GM12878 (cell line): ENCODE measurements around the gene RNU6-1. TPM values are rescaled to one million over a fixed set of nuclear protein-coding genes. Genes with fewer than 3 reads are reported as not detected.

Source experiments
- ATF7 ChIP-seq: fragments of 450-650 bp; IDR thresholded peaks from 2 replicates; pipeline ENCODE4 v1.6.1; 2016; ENCODE audit warnings: low read depth, mild to moderate bottlenecking
- DPF2 ChIP-seq: fragments of 450-650 bp; IDR thresholded peaks from 2 replicates; pipeline ENCODE4 v1.6.1; 2017; ENCODE audit warnings: mild to moderate bottlenecking
- FOS ChIP-seq: IDR thresholded peaks from 3 replicates; pipeline ENCODE4 v1.6.1; 2011; ENCODE audit warnings: borderline replicate concordance; ENCODE audit not compliant: insufficient read length; ENCODE audit errors: extremely low read depth
- HDAC2 ChIP-seq: fragments of 200-600 bp; sonication (generic); IDR thresholded peaks from 2 replicates; pipeline ENCODE4 v1.6.1; 2017
- KDM1A ChIP-seq: fragments of 200-600 bp; sonication (generic); IDR thresholded peaks from 2 replicates; pipeline ENCODE4 v1.6.1; 2016; ENCODE audit warnings: borderline replicate concordance
- MEF2B ChIP-seq: fragments of 450-650 bp; IDR thresholded peaks from 2 replicates; pipeline ENCODE4 v1.6.1; 2018; ENCODE audit warnings: mild to moderate bottlenecking, moderate library complexity; ENCODE audit not compliant: partially characterized antibody, poor library complexity, severe bottlenecking
- SMC3 ChIP-seq: IDR thresholded peaks from 2 replicates; pipeline ENCODE4 v1.6.1; 2011; ENCODE audit warnings: low read length, improper control_type of control experiment, borderline replicate concordance
- SUPT20H ChIP-seq: IDR thresholded peaks from 2 replicates; pipeline ENCODE4 v1.6.1; 2011; ENCODE audit warnings: low read depth, mild to moderate bottlenecking, low read length, moderate library complexity, borderline replicate concordance; ENCODE audit not compliant: control insufficient read depth
- TCF7 ChIP-seq: IDR thresholded peaks from 2 replicates; pipeline ENCODE4 v1.6.1; 2014; ENCODE audit warnings: antibody characterized with exemption, borderline replicate concordance
- polyA plus RNA-seq, 11 experiments: library from polyadenylated mRNA; depleted of rRNA in 4 of 11; unstranded in 6 of 11; stranded (reverse) in 5 of 11; fragments of >200 nt; fragmentation: Nextera tagmentation in 4 of 11; fragmentation: Illumina TruSeq in 1 of 11; extraction: Ambion mirVana in 4 of 11; extraction: Trizol in 1 of 11; gene quantifications; 1 replicate in 1 of 11; 2 replicates in 10 of 11; pipeline versions ENCODE4 v1.2.1 to v1.2.3, GENCODE V29; 2011 to 2016; ENCODE audit warnings: inconsistent platforms in 2 of 11, missing spikeins in 2 of 11, low read depth in 1 of 11
- total RNA-seq, 4 experiments: library from RNA; depleted of rRNA in 3 of 4; stranded (reverse); fragments of >200 nt in 3 of 4; fragmentation: Illumina TruSeq in 1 of 4; extraction: Trizol in 1 of 4; gene quantifications; 2 replicates each; pipeline versions ENCODE4 v1.2.1 to v1.2.3, GENCODE V29; 2013 to 2021
- TF ChIP-seq, protein P1 (sequence below), 3 experiments: IDR thresholded peaks in 2 of 3; conservative IDR thresholded peaks in 1 of 3; 2 replicates each; pipeline ENCODE4 v1.5.1; 2011; ENCODE audit warnings: low read depth in 3 of 3, low read length in 3 of 3, mild to moderate bottlenecking in 3 of 3, control low read depth in 2 of 3, moderate library complexity in 2 of 3, inconsistent platforms in 1 of 3, mixed read lengths in 1 of 3; ENCODE audit not compliant: control insufficient read depth in 2 of 3, insufficient read depth in 1 of 3; ENCODE audit errors: extremely low read depth in 1 of 3
- TF ChIP-seq, protein P2 (sequence below): fragments of 450-650 bp; IDR thresholded peaks from 2 replicates; pipeline ENCODE4 v1.6.1; 2017; ENCODE audit warnings: antibody characterized with exemption, mild to moderate bottlenecking, moderate library complexity
- TF ChIP-seq, protein P3 (sequence below): fragments of 450-650 bp; IDR thresholded peaks from 2 replicates; pipeline ENCODE4 v1.6.1; 2018; ENCODE audit warnings: mild to moderate bottlenecking, low read depth, moderate library complexity; ENCODE audit not compliant: partially characterized antibody
- TF ChIP-seq, protein P4 (sequence below): fragments of 450-650 bp; IDR thresholded peaks from 2 replicates; pipeline ENCODE4 v1.6.1; 2017; ENCODE audit warnings: mild to moderate bottlenecking, low read depth, inconsistent platforms; ENCODE audit not compliant: poor library complexity, severe bottlenecking
- TF ChIP-seq, protein P5 (sequence below): IDR thresholded peaks from 2 replicates; pipeline ENCODE4 v1.6.1; 2012; ENCODE audit warnings: low read depth, low read length, improper control_type of control experiment

The RNU6-1 gene
- total and polyA plus RNA-seq, 10 of the 15 experiments (the other 5 are each of a cell fraction or from before 2014, with no cell fraction given) = not detected

DNA sequence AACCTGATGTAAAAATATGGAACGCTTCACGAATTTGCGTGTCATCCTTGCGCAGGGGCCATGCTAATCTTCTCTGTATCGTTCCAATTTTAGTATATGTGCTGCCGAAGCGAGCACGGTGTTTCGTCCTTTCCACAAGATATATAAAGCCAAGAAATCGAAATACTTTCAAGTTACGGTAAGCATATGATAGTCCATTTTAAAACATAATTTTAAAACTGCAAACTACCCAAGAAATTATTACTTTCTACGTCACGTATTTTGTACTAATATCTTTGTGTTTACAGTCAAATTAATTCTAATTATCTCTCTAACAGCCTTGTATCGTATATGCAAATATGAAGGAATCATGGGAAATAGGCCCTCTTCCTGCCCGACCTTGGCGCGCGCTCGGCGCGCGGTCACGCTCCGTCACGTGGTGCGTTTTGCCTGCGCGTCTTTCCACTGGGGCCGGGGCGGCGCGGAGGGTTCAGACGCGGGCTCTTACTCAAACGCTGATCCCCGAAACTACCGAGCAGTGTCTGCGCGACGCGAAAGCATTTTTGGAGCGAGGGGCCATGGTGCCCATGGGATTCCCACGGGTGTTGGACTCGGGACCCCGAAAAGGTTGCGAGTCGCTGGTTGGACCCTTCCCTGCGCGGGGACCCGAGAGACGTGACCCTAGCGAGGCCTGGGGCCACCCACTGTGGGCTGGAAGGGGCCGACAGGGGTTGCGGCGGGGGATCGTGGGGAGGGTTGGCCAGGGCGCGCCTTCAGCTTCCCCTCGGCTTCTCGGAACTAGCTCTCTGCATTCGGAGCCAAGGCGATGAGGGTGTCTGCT is at the start of gene RNU6-1 (continued):
- TF ChIP-seq, protein P1, sequence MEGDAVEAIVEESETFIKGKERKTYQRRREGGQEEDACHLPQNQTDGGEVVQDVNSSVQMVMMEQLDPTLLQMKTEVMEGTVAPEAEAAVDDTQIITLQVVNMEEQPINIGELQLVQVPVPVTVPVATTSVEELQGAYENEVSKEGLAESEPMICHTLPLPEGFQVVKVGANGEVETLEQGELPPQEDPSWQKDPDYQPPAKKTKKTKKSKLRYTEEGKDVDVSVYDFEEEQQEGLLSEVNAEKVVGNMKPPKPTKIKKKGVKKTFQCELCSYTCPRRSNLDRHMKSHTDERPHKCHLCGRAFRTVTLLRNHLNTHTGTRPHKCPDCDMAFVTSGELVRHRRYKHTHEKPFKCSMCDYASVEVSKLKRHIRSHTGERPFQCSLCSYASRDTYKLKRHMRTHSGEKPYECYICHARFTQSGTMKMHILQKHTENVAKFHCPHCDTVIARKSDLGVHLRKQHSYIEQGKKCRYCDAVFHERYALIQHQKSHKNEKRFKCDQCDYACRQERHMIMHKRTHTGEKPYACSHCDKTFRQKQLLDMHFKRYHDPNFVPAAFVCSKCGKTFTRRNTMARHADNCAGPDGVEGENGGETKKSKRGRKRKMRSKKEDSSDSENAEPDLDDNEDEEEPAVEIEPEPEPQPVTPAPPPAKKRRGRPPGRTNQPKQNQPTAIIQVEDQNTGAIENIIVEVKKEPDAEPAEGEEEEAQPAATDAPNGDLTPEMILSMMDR (IDR thresholded peaks at IDR 0.05 in 2 of 3, conservative IDR thresholded peaks at IDR 0.05 in 1 of 3; ENCODE audit: control insufficient read depth in 2 of 3, extremely low read depth in 1 of 3, insufficient read depth in 1 of 3, low read depth in 3 of 3, low read length in 3 of 3) = no peak
- no peak for TF ChIP-seq HDAC2
- no peak for TF ChIP-seq FOS
- TF ChIP-seq, protein P2, sequence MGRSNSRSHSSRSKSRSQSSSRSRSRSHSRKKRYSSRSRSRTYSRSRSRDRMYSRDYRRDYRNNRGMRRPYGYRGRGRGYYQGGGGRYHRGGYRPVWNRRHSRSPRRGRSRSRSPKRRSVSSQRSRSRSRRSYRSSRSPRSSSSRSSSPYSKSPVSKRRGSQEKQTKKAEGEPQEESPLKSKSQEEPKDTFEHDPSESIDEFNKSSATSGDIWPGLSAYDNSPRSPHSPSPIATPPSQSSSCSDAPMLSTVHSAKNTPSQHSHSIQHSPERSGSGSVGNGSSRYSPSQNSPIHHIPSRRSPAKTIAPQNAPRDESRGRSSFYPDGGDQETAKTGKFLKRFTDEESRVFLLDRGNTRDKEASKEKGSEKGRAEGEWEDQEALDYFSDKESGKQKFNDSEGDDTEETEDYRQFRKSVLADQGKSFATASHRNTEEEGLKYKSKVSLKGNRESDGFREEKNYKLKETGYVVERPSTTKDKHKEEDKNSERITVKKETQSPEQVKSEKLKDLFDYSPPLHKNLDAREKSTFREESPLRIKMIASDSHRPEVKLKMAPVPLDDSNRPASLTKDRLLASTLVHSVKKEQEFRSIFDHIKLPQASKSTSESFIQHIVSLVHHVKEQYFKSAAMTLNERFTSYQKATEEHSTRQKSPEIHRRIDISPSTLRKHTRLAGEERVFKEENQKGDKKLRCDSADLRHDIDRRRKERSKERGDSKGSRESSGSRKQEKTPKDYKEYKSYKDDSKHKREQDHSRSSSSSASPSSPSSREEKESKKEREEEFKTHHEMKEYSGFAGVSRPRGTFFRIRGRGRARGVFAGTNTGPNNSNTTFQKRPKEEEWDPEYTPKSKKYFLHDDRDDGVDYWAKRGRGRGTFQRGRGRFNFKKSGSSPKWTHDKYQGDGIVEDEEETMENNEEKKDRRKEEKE = no peak
- TF ChIP-seq, protein P3, sequence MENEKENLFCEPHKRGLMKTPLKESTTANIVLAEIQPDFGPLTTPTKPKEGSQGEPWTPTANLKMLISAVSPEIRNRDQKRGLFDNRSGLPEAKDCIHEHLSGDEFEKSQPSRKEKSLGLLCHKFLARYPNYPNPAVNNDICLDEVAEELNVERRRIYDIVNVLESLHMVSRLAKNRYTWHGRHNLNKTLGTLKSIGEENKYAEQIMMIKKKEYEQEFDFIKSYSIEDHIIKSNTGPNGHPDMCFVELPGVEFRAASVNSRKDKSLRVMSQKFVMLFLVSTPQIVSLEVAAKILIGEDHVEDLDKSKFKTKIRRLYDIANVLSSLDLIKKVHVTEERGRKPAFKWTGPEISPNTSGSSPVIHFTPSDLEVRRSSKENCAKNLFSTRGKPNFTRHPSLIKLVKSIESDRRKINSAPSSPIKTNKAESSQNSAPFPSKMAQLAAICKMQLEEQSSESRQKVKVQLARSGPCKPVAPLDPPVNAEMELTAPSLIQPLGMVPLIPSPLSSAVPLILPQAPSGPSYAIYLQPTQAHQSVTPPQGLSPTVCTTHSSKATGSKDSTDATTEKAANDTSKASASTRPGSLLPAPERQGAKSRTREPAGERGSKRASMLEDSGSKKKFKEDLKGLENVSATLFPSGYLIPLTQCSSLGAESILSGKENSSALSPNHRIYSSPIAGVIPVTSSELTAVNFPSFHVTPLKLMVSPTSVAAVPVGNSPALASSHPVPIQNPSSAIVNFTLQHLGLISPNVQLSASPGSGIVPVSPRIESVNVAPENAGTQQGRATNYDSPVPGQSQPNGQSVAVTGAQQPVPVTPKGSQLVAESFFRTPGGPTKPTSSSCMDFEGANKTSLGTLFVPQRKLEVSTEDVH = peak; percentile 73
- no peak for TF ChIP-seq SMC3
- peak; percentile 64; the same call in 1 of the 2 replicates for TF ChIP-seq TCF7
- TF ChIP-seq, protein P4, sequence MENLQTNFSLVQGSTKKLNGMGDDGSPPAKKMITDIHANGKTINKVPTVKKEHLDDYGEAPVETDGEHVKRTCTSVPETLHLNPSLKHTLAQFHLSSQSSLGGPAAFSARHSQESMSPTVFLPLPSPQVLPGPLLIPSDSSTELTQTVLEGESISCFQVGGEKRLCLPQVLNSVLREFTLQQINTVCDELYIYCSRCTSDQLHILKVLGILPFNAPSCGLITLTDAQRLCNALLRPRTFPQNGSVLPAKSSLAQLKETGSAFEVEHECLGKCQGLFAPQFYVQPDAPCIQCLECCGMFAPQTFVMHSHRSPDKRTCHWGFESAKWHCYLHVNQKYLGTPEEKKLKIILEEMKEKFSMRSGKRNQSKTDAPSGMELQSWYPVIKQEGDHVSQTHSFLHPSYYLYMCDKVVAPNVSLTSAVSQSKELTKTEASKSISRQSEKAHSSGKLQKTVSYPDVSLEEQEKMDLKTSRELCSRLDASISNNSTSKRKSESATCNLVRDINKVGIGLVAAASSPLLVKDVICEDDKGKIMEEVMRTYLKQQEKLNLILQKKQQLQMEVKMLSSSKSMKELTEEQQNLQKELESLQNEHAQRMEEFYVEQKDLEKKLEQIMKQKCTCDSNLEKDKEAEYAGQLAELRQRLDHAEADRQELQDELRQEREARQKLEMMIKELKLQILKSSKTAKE = peak; percentile 85
- no peak for TF ChIP-seq KDM1A
- 0 out of 2 replicates have a peak, but pooled peaks have one; percentile 53 for TF ChIP-seq ATF7
- TF ChIP-seq DPF2 = peak; percentile 52; the same call in 1 of the 2 replicates
- TF ChIP-seq MEF2B = peak; percentile 42
- TF ChIP-seq SUPT20H = no peak
- TF ChIP-seq, protein P5, sequence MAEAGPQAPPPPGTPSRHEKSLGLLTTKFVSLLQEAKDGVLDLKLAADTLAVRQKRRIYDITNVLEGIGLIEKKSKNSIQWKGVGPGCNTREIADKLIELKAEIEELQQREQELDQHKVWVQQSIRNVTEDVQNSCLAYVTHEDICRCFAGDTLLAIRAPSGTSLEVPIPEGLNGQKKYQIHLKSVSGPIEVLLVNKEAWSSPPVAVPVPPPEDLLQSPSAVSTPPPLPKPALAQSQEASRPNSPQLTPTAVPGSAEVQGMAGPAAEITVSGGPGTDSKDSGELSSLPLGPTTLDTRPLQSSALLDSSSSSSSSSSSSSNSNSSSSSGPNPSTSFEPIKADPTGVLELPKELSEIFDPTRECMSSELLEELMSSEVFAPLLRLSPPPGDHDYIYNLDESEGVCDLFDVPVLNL = peak; percentile 67
